T-helper 22 cell (primary cell): Measurements from ENCODE around the gene JAGN1.
"Not testable (repeated sequence)": the region's sequence is repeated elsewhere in the genome, so short reads cannot be mapped to it uniquely, and the experiment has no call there.

Source experiments
- DNase-seq: peaks from one replicate; pipeline ENCODE4 v3.0.0-alpha.2; 2020; ENCODE audit warnings: low read depth

Gene JAGN1

DNA sequence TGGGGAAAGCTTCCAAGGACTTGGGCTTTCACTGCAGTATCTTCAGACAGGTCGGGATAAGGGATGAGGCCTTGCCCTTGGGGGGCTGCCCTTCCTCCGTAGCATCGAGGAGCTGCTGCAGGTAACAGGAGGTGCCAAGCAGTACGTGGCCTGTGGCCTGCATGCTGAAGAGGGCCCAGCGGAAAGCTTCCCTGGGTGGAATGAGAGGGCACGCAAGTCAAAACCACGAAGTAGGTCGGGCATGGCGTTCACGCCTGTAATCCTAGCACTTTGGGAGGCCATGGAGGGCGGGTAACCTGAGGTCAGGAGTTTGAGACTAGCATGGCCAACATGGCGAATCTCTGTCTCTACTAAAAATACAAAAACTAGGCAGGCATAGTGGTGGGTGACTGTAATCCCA is 23.3 kb upstream of the JAGN1 start:
- DNase-seq = no peak

DNA sequence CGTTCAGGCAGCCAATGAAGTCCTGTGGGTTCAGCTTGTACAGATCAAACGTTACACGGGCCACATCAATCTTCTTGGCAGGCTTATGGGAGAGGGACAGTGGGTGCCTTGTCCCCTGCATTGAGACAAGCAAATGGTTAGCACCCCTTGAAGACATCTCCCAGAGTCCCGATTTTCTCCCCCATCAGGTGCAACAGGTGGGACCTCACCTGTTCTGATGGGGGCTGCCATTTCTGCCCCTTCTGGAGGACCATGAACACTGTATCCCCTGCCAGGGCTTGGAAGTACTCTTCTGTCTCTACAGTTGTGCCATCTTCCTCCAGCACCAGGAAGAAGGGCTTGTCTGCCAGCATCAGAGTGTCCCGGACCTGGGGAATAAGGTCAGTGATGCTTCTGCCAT is 20.5 kb upstream of the JAGN1 start:
- DNase-seq = no peak

DNA sequence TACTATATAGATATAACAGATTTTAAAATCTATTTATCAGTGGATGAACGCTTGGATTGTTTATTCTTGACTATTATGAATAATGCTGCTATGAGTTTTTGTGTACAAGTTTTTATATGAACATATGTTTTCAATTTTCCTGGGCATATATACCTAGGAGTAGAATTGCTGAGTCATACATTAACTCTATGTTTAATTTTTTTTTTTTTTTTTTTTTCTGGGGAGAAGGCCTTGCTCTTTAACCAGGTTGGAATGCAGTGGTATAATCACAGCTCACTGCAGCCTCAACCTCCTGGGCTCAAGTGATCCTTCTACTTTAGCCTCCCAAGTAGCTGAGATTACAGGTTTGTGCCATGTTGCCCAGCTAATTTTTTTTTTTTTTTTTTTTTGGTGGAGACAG is 19.4 kb upstream of the JAGN1 start:
- DNase-seq = no peak

DNA sequence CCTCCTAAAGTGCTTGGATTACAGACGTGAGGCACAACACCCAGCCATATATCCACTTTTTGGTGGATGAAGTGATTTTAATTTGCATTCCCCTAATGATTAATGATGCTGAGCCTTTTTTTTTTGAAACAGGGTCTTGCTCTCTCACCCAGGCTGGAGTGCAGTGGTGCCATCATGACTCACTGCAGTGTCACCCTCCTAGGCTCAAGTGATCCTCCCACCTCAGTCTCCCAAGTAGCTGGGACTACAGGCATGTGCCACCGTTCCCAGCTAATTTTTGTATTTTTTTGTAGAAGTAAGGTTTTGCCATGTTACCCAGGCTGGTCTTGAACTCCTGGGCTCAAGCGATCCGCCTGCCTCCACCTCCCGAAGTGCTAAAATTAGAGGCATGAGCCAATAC is 18.3 kb upstream of the JAGN1 start:
- not testable (repeated sequence) for DNase-seq

DNA sequence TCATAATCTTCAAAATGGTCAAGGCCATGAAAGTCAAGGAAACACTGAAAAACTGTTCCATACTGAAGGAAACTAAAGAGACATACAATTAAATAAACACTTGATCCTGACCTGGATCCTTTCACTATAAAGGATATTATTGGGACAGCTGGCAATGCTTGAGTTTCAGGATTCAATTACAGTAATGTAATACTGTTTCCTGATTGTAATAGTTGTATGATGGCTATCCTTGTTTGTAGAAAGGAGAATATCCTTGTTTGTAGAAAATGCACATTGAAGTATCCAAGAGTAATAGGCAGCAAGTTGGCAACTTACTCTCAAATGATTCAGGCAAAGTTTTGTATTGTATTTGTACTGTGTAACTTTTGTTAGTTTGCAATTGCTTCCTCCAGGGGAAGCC is 15.0 kb upstream of the JAGN1 start:
- no peak for DNase-seq

DNA sequence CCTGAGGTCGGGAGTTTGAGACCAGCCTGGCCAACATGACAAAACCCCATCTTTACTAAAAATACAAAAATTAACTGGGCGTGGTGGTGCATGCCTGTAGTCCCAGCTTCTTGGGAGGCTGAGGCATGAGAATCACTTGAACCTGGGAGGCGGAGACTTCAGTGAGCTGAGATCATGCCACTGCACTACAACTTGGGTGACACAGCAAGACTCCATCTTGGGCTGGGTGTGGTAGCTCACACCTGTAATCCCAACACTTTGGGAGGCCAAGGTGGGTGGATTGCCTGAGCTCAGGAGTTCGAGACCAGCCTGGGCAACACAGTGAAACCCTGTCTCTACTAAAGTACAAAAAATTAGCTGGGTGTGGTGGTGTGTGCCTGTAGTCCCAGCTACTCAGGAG is 14.2 kb upstream of the JAGN1 start:
- DNase-seq = not testable (repeated sequence)

DNA sequence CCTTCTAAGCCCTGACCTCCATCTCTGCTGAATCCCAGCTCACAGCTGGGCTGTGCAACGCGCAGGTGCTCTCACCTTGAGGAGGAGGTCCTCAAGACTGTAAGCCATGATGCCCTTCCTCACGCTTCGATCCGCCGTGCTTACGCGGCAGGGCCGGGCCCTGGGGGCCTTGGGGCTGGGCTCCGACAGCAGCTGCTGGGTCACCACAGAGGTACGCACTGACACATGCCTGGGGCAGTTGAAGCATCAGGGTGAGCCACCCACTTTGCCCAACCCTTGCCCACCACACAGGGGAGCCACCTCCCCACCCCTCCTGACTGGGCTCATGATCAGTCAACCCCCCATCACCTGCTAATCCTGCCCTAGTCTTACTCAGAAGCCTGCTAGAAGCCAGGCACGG is 13.4 kb upstream of the JAGN1 start:
- DNase-seq = no peak

DNA sequence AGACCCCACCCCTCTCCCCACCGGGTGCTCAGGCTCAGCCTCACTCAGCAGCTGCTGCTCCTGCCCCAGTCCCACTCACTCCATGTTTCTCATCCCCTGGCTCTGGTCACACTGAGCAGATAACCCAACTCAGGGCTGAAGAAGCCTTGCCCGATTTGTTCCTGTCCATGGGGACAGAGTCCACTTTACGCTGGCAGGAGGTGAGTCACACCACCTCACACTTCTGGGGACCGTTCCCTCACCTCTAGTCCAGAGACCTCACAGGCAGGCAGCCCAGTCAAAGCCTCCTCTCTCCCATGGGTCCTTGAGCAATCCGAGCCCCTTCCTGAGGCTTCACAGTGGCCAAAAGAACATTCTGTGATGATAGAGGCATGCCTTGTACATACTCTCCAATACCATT is 11.7 kb upstream of the JAGN1 start:
- DNase-seq = no peak

DNA sequence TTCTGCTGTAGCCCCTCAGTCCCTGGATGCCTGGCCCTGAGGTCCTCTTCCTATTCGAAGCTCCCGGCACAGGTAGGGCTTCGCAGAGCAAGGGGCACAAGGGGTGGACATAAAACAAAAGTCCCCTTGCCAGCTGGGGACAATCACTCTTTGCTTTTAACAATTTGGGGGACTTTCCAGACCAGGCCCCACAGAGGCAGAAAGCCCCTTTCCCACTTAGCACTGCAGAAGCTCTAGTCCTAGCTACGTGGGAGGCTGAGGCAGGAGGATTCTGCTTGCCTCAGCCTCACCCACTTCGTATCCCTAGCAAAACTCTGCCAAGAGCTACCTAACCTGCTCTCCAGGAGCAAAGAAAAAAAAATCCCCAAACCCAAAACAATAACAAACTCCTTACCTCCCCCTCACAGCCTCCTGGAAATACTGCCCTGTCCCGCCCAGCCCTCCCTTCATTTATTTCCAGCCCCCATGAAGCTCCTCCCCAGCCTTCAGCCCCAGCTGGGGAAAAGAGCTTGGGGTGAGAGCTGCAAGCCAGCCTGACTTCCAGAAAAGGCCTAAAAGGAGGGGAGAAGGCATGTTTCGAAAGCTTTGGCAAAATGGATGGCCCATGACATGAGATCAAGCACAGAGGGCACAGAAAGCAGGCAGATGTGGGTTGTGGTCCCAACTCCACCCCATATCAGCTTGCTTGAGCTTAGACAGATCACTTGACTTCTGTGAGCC is 10.4 kb upstream of the JAGN1 start, which contains the start of gene CIDEC:
Gene CIDEC, minus strand, starts transcription at position 424 of the 720 bp plus-strand sequence. CDS start 1,767 bp downstream, outside the sequence.
- DNase-seq = no peak

DNA sequence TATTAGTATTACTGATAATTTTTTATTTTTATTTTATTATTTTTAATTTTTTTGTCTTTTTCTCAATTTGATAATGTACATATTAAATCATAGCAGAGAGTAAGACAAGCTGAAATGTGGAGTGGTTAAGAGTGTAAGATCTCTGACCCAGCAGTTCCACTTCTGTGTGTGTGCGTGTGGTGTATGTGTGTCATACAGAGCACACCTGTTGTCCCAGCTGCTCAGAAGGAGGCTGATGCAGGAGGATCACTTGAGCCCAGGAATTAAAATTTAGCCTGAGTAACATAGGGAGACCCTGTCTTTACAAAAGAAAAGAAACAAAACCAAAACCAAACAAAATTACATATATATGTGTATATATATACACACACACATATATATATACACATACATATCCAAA is 9.0 kb upstream of the JAGN1 start:
- DNase-seq = no peak

DNA sequence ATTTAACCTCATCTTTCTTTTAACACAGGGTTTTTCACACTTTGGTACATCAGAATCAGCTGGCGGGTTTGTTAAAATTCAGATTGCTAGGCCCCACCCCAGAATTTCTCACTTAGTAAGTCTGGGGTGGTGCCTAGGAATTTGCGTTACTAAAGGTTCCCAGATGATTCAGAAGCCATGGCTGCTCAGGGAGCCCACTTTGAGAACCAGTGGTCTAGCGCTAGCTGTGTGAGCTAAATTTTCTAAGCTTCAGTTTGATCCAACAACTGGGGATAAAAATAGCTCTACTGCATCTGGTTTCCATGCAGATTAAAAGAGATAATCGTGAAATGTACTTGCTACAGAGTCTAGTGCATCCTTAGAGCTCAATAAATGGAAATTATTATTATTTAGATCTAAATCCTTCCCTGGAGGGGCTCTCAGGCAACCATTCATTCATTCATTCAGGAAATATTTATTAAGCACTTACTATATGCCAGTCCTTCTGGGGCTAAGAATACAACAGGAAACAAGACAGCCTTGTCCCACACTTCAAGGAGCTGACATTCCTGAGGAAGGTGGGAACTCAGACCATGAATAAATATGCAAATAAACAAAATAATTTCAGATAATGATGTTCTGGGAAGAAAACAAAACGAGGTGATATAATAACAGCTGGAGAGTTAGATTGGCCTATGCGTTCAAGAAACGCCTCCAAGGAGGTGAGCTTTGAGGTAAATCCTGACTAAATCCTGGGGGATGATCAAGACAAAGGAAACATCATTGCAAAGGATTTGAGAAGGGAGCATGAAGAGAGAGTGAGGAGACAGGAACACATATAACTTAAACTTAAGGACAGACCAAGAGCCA is 6.5 kb upstream of the JAGN1 start:
- no peak for DNase-seq

DNA sequence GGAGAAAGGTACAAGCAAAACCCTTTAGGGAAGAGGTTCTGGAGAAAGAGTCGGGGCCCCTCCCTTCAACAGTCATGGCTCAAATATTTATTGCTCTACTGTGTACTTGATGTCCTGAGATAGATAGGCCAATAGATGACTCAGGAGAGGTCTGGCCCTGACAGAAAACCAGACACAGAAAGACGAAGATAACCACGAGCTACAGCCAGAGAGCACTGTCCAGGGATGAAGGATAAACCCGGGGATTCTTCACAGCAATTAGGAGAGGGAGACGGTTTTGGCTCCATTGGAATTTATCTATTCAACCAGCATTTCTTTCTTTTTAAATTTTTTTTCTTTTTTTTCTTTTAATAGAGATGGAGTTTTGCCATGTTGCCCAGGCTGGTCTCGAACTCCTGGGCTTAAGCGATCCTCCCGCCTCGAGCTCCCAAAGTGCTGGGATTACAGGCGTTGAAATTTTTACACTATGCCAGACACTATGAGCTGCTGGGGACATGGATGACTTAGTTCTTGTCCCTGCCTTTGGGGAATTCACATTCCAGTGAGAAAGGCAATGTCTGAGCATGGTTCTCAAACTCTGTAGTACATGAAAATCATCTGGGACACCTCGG is 5.8 kb upstream of the JAGN1 start:
- DNase-seq = no peak

DNA sequence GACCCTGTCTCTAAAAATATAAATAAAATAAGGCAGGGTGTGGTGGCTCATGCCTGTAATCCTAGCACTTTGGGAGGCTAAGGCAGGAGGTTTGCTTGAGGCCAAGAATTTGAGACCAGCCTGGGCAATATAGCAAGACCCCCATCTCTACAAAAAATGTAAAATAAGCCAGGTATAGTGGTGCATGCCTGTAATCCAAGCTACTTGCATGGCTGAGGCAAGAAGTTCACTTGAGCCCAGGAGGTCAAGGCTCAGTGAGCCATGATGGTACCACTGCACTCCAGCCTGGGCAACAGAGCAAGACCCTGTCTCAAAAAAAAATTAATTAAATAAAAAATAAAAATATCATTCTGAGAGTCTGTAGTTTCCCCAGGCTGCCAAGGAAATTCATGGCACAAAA is 4.1 kb upstream of the JAGN1 start:
- no peak for DNase-seq

DNA sequence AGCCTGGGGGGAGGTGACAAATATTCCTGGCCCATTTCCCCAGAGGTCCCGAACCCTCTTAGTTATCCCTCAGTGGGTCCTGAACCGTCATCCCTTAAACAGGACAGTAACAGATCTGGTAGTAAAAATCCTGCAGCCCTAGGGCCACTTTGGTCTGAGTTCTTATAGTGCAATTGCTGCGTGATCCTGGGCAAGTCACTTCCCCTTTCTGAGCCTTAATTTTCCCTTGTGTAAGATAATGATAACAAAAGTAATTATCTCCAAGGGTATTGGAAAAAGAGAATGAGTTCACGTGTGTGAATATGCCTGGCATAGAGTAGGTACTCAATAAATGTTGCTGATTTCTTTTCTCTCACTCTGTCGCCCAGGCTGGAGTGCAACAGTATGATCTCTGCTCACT is 2.9 kb upstream of the JAGN1 start:
- DNase-seq = no peak

DNA sequence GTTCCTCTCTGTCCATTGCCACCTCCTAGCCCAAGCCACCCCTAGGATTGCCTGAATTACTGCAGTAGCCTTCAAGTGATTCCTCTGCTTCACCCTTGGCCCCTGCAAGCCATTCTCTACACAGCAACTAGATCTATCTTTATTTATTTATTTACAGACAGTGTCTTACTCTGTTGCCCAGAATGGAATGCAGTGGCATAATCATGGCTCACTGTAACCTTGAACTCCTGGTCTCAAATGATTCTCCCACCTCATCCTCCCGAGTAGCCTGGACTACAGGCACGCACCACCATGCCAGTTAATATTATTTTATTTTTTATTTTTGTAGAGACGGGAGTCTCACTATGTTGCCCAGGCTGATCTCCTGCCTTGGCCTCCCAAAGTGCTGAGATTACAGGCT is 1.9 kb upstream of the JAGN1 start:
- DNase-seq = no peak

DNA sequence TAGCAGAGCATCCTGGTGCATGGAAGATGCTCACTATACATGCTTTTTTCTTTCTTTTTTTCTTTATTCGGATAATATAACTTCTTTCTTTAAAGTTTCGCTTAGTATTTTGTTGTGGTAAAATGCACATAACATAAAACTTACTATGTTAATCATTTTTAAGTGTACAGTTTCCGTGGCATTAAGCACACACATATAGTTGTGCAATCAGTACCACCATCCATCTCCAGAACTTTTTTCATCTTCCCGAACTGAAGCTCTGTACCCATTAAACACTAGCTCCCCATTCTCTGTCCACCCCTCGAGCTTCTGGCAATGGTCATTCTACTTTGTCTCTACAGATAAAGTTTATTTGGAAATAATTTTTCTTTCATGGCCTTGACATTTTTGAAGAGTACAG is 1.0 kb upstream of the JAGN1 start:
- no peak for DNase-seq

DNA sequence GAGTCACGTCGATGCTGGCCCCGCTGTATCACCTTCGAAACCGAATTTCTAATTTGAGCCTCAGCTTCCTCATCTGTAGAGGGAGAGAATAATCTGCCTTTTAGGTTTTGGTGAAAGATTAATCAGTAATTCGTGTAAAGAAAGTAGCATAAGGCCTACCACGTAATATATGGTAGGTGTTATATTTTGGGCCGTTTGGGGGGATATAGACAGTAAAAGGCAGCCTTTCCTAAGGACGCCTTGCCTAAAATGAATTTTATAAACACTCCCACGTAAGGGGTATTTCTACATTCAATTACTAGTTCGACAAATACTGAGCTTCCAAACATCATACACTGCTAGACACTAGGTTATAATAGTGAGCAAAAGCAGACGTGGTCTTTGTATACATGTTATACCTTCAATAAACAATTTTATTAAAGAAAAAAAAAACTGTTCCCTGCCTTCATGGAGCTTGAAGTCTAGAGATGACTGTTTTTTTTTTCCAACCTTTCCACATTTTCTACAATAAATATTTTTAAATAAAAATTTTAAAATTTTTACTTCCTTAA is 737 bp downstream of the JAGN1 start:
- no peak for DNase-seq

DNA sequence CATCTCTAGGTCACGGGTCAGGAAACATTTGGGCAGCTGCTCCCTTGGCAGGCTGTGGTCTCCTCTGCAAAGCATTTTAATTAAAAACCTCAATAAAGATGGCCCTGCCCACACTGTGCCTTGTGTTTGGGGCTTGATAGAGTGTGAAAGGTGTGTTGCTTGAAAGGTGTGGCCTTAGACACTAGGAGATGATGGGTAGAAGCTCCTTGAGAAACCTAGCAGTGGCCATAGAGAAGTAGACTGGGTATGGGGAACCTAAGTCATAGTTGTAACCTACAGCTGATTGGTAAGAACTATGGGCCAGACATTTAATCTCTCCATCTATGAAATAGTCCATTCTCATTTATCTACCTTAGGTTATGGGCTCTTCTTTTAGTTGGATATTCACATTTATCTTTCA is 3.3 kb downstream of the JAGN1 start:
- DNase-seq = no peak

DNA sequence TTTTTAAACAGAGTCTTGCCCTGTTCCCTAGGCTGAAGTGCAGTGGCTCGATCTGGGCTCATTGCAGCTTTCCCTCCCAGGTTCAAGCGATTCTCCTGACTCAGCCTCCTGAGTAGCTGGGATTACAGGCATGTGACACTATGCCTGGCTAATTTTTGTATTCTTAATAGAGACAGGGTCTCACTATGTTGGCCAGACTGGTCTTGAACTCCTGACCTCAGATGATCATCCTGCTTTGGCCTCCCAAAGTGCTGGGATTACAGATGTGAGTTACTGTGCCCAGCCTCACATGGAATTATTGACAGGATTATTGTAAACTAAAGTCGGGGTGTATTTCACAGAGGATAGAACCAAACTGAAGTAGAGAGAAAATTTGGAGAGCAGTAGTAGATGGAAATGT is 5.3 kb downstream of the JAGN1 start:
- DNase-seq = not testable (repeated sequence)

DNA sequence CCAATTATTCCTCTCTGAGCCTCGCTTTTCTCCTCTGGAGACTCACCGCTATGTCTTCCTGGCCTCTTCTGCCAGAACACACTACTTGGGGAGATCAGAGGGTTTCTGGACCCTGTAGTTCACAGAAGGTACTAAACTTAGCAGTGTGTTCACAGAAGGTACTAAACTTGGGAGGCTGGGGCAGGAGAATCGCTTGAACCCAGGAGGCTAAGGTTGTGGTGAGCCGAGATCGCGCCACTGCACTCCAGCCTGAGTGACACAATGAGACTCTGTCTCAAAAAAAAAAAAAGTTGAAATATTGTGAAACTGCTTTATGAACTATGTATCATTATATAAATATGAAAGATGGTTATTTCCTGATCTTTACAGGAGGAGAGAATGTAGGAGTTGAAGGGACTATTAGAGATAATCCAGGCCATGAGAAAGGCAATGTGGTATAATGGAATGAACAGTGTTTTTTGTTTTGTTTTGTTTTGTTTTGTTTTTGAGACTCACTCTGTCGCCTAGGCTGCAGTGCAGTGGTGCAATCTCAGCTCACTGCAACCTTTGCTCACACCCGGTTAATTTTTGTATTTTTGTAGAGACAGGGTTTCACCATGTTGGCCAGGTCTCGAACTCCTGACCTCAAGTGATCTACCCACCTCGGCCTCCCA is 6.5 kb downstream of the JAGN1 start:
- DNase-seq = not testable (repeated sequence)

DNA sequence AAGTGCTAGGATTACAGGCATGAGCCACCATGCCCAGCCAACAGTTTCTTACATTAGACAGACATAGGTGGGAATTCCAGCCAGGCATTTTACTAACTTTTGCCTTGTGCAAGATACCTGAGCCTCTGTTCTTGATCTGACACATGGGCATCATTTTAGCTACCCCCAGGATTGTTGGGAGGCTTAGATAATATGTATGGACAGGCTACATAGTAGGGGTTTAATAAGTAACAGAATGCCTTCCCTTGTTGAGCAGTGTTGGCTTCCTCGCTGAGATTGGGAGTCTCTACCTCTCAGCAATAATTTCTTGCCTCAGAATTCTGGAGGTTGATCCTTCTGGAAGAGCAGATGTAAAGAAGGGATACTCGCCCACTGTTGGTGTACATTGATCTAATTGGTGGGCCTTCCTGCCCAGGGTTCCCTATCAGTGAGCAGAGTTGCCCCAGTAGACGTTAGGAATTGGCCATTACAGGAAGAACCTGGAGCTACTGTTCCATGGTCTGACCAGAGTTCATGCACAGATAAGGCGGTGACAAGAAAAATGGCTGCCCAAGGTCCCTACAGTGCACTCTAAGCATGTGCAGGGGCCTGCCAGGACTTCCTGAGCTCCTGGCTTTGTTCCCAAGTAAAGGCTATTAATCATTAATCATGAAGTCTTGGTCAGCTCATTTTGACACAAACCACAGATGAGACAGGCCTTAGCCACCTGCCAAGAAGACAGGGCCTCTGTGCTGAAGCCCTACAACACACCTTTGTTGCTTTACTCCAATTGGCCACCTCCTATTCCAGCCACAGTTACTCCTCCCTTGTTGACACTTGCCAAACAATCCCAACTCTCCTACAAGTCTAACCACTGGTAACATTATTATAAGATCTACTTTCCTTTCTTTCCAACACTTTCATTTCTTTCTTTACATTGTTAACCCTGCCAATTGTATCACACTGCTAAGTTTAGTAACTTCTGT is 7.3 kb downstream of the JAGN1 start:
- no peak for DNase-seq
